Hepatocyte (in vitro differentiated cells): Measurements from ENCODE around the gene TSFM. TPM values are rescaled to one million over a fixed set of nuclear protein-coding genes. Genes with fewer than 3 reads are reported as not detected.
A peak's percentile ranks its signal among the peaks of the same experiment; 100 is the strongest.

Experiments used
- DNase-seq: peaks from one replicate; pipeline ENCODE4 v3.0.0-alpha.2; 2016; ENCODE audit warnings: low spot score
- H2AFZ ChIP-seq: fragments of 200-600 bp; sonication (generic); 2 replicates; pipeline ENCODE4 v1.6.0; 2016; ENCODE audit warnings: antibody characterized with exemption, mild to moderate bottlenecking
- H3K27ac ChIP-seq: fragments of 200-600 bp; sonication (generic); 2 replicates; pipeline ENCODE4 v1.5.1; 2016; ENCODE audit warnings: mild to moderate bottlenecking
- H3K27me3 ChIP-seq: fragments of 200-600 bp; sonication (generic); 2 replicates; pipeline ENCODE4 v1.6.1; 2016
- H3K36me3 ChIP-seq: fragments of 200-600 bp; sonication (generic); replicated peaks from 2 replicates; pipeline ENCODE4 v1.5.1; 2016; ENCODE audit warnings: low read depth; ENCODE audit not compliant: insufficient read depth
- H3K4me1 ChIP-seq: fragments of 200-600 bp; sonication (generic); 2 replicates; pipeline ENCODE4 v1.5.1; 2016; ENCODE audit warnings: mild to moderate bottlenecking, moderate library complexity; ENCODE audit not compliant: insufficient read depth
- H3K4me2 ChIP-seq: fragments of 200-600 bp; sonication (generic); 2 replicates; pipeline ENCODE4 v1.6.0; 2016
- H3K4me3 ChIP-seq: fragments of 200-600 bp; sonication (generic); 2 replicates; pipeline ENCODE4 v1.5.1; 2016; ENCODE audit warnings: mild to moderate bottlenecking
- H3K79me2 ChIP-seq: fragments of 200-600 bp; sonication (generic); 2 replicates; pipeline ENCODE4 v1.6.0; 2017; ENCODE audit warnings: mild to moderate bottlenecking
- H3K9me2 ChIP-seq: fragments of 200-600 bp; sonication (generic); replicated peaks from 2 replicates; pipeline ENCODE4 v1.6.0; 2017; ENCODE audit warnings: mild to moderate bottlenecking; ENCODE audit not compliant: insufficient read depth
- H3K9me3 ChIP-seq: fragments of 200-600 bp; sonication (generic); 2 replicates; pipeline ENCODE4 v1.5.1; 2016; ENCODE audit warnings: low read depth, mild to moderate bottlenecking
- H4K20me1 ChIP-seq: fragments of 200-600 bp; sonication (generic); 2 replicates; pipeline ENCODE4 v1.6.0; 2016; ENCODE audit warnings: mild to moderate bottlenecking; ENCODE audit not compliant: insufficient read depth, poor library complexity, severe bottlenecking
- CTCF ChIP-seq: fragments of 200-600 bp; sonication (generic); IDR thresholded peaks from 2 replicates; pipeline ENCODE4 v1.5.1; 2016; ENCODE audit warnings: antibody characterized with exemption, mild to moderate bottlenecking; ENCODE audit not compliant: poor library complexity
- EZH2 ChIP-seq: fragments of 200-600 bp; sonication (generic); IDR thresholded peaks from 2 replicates; pipeline ENCODE4 v1.6.1; 2016; ENCODE audit warnings: antibody characterized with exemption, mild to moderate bottlenecking, borderline replicate concordance
- EZH2phosphoT487 ChIP-seq: fragments of 200-600 bp; sonication (generic); IDR thresholded peaks from one replicate; pipeline ENCODE4 v1.6.1; 2018; ENCODE audit warnings: antibody characterized with exemption, mild to moderate bottlenecking, low read depth, moderate library complexity; ENCODE audit not compliant: unreplicated experiment, severe bottlenecking
- WGBS: methylation state at CpG from one replicate; pipeline ENCODE4 v1.1.6; 2016; ENCODE audit warnings: low lambda C conversion rate; ENCODE audit errors: missing lambda C conversion rate; 5-methylcytosine and 5-hydroxymethylcytosine counted together
- polyA plus RNA-seq: library from polyadenylated mRNA; unstranded; fragments of >200 nt; fragmentation: Nextera tagmentation; extraction: Ambion mirVana; gene quantifications from 2 replicates; pipeline ENCODE4 v1.2.1, GENCODE V29; 2016
- total RNA-seq: library from RNA; depleted of rRNA; stranded (reverse); fragments of >200 nt; gene quantifications from 2 replicates; pipeline ENCODE4 v1.2.3, GENCODE V29; 2014

Gene TSFM
- total and polyA plus RNA-seq, 2 experiments from 2014 or later, result 15.7 to 38.9 TPM

GRCh38 chr12:57758552-57759359, 23.8 kb upstream of the TSFM start:
- TF ChIP-seq CTCF (no peak), EZH2 (no peak), EZH2phosphoT487 (no peak)
- WGBS, result 92% methylated on average over 25 of the region's 25 CpGs
- H3K4me1 ChIP-seq, result peaks cover 4% of the 10 kb centered on the region

DNA sequence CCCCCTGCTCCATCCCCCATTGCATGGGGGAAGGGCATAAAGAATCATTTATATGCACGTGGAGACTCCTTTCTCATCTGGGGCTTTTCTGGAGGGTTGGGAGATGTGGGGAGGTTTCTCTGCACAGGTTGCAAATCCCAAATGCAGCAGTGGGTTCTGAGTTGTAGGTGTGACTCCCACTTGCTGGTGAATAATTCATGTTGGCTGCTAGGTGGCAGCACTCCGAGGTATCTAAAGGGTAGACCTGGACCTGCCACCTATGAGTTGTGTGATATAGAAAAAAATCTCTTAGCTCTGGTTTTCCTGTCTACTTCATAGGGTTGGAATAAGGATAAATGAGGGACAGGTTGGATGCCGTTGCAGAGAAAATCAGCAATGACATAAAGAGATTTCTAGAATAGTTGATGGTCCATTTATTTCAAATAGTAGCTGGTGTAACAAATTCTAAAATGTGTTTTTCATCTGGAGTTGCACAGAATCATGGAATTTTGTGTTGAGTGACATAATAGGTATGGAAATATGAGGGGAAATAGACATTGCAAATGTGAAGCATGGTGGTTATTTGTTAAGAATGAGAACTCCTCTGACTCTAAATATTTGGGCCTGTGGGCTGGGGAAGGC, 23.1 kb upstream of the TSFM start:
- DNase-seq, result peak; percentile 56
- Histone ChIP-seq H3K4me3 (no peak overlapping the region), H2AFZ (no peak overlapping the region), H3K4me2 (no peak overlapping the region), H3K36me3 (no peaks in the 10 kb centered on the region), H3K79me2 (peaks cover 8% of the 10 kb centered on the region), H3K9me2 (no peaks in the 10 kb centered on the region), H3K4me1 (peaks cover under 1% of the 10 kb centered on the region), H4K20me1 (peaks cover 9% of the 10 kb centered on the region), H3K27me3 (peaks cover 18% of the 10 kb centered on the region), H3K27ac (no peak overlapping the region), H3K9me3 (no peaks in the 10 kb centered on the region)
- 37% methylated on average over 3 of the region's 3 CpGs for WGBS
- peak; percentile 46 for TF ChIP-seq CTCF
- TF ChIP-seq EZH2, result no peak

More at GRCh38 chr12:57758552-57759359, 23.8 kb upstream of the TSFM start:
- peaks cover 11% of the 10 kb centered on the region for H3K27me3 ChIP-seq
- peaks cover 8% of the 10 kb centered on the region for H3K79me2 ChIP-seq
- peaks cover 9% of the 10 kb centered on the region for H4K20me1 ChIP-seq
- no peaks in the 10 kb centered on the region for H3K9me2 ChIP-seq
- H3K36me3 ChIP-seq, result no peaks in the 10 kb centered on the region
- no peak for DNase-seq
- no peaks in the 10 kb centered on the region for H3K9me3 ChIP-seq
- H3K4me3 ChIP-seq, result no peak overlapping the region
- no peak overlapping the region for H3K4me2 ChIP-seq
- H3K27ac ChIP-seq, result no peak overlapping the region
- no peak overlapping the region for H2AFZ ChIP-seq

DNA sequence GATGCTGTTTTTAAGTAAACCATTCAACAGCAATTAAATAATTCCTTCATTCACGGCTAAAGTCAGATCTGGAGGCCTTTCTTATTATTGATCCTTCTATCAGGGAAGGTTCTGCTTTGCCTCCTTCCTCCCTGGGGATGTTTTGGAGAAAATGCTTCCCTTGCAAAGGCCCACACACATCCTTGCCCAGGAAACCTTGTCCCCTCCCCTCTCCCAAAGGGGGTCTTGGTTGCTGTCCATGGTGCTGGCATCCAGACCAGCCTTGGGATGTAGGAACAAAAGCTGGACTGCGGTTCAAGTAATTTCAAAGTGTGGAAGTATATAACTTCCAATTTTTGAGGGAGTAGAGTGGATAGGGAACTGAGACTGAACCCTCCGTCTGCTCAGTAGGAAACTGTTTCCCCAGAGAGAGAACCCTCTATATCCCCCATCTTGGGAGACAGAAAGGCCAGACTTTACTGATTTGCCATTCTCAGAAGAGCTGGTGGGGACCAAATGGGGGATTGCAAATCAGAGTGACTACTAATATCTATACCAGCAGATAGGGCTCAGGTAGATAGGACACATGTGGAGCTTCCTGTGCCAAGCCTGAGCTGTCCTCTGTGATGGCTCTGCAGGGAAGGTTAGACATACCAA, 22.1 kb upstream of the TSFM start:
- H2AFZ ChIP-seq, result no peak overlapping the region
- peaks cover 28% of the 10 kb centered on the region for H3K27me3 ChIP-seq
- no peaks in the 10 kb centered on the region for H3K9me2 ChIP-seq
- no peaks in the 10 kb centered on the region for H3K36me3 ChIP-seq
- TF ChIP-seq EZH2phosphoT487 (no peak), EZH2 (no peak), CTCF (no peak)
- H3K4me2 ChIP-seq, result no peak overlapping the region
- 87% methylated on average over 3 of the region's 3 CpGs for WGBS
- H3K9me3 ChIP-seq, result no peaks in the 10 kb centered on the region
- H3K4me1 ChIP-seq, result peaks cover 9% of the 10 kb centered on the region
- no peak overlapping the region for H3K4me3 ChIP-seq
- H3K79me2 ChIP-seq, result peaks cover 8% of the 10 kb centered on the region
- DNase-seq, result no peak
- H4K20me1 ChIP-seq, result peaks cover 9% of the 10 kb centered on the region
- H3K27ac ChIP-seq, result no peak overlapping the region
